Mucosa of descending colon (tissue), 3 donors: ENCODE measurements around the gene TOM1L1. TPM values are rescaled to one million over a fixed set of nuclear protein-coding genes. Genes with fewer than 3 reads are reported as not detected.

Experiments used
- ATAC-seq: fragments of 200-7000 bp; cut with Tn5 transposase; one replicate; pipeline ENCODE4 v1.9.1; 2020; ENCODE audit warnings: mild to moderate bottlenecking, moderate library complexity
- DNase-seq, 3 donors: peaks; one replicate each; pipeline ENCODE4 v3.0.0-alpha.2; 2020
- H3K36me3 ChIP-seq: fragments of 200-600 bp; one replicate; pipeline ENCODE4 v1.8.0; 2021; ENCODE audit warnings: low read depth, mild to moderate bottlenecking
- H3K4me1 ChIP-seq: fragments of 200-600 bp; one replicate; pipeline ENCODE4 v1.8.0; 2021; ENCODE audit warnings: low read depth, mild to moderate bottlenecking
- H3K4me3 ChIP-seq: fragments of 200-600 bp; one replicate; pipeline ENCODE4 v1.8.0; 2021; ENCODE audit warnings: mild to moderate bottlenecking
- H3K9me3 ChIP-seq: fragments of 200-600 bp; one replicate; pipeline ENCODE4 v1.8.0; 2021; ENCODE audit warnings: mild to moderate bottlenecking
- CTCF ChIP-seq: fragments of 200-600 bp; IDR thresholded peaks from one replicate; pipeline ENCODE4 v1.8.0; 2022; ENCODE audit warnings: antibody characterized with exemption, mild to moderate bottlenecking
- intact Hi-C, 2 donors: fragments of 100-400 bp; cut with DNase I in 1 of 2; cut with micrococcal nuclease in 1 of 2; formaldehyde crosslinking; loops; one replicate each; pipeline versions ENCODE4 v1.11.0 to v1.11.1; 2022; cut with DNase I, micrococcal nuclease
- total RNA-seq, 3 donors: library from RNA; stranded (reverse); fragmentation: NEBNext Ultra II Directional in 2 of 3; extraction: Animal tissue kit (Norgen Biotek cat#: 25700) in 2 of 3; gene quantifications; one replicate each; pipeline versions ENCODE4 v1.2.1 to v1.2.4, GENCODE V29; 2021 to 2023
- donor health status: DM: no; HTN: no; CAD: no; lungs with moderate emphysema.
- donor health status: DM: no; HTN: no; CAD: no.
- donor health status: DM: no; HTN: yes; CAD: no.

TOM1L1 gene
- total RNA-seq, 3 donors from 2014 or later, result 37.3 to 68.7 (median 49.8) TPM

- ATAC-seq (no peak), DNase-seq (no peak)
- no peaks in the 10 kb centered on the region for H3K9me3 ChIP-seq
- TF ChIP-seq CTCF, result no peak
- intact Hi-C loops, result no loop called here
- H3K4me1 ChIP-seq, result peaks cover 3% of the 10 kb centered on the region
- H3K36me3 ChIP-seq, result no peaks in the 10 kb centered on the region
- no peak overlapping the region for H3K4me3 ChIP-seq
Observed at GRCh38 chr17:54924405-54924804, 23.8 kb downstream of the TOM1L1 start.

GRCh38 chr17:54927525-54927924 is 26.9 kb downstream of the TOM1L1 start:
- ATAC-seq (no peak), DNase-seq (no peak)
- Histone ChIP-seq H3K9me3 (no peaks in the 10 kb centered on the region), H3K36me3 (no peaks in the 10 kb centered on the region), H3K4me1 (peaks cover 3% of the 10 kb centered on the region), H3K4me3 (no peak overlapping the region)
- no peak for TF ChIP-seq CTCF
- intact Hi-C loops, result no loop called here

GRCh38 chr17:54932711-54933110 is 32.1 kb downstream of the TOM1L1 start:
- H3K36me3 ChIP-seq, result no peaks in the 10 kb centered on the region
- no peaks in the 10 kb centered on the region for H3K9me3 ChIP-seq
- no peak overlapping the region for H3K4me3 ChIP-seq
- ATAC-seq (no peak), DNase-seq (no peak)
- no peak for TF ChIP-seq CTCF
- intact Hi-C loops, result no loop called here
- H3K4me1 ChIP-seq, result peaks cover 14% of the 10 kb centered on the region

GRCh38 chr17:54933921-54934320 is 33.3 kb downstream of the TOM1L1 start:
- no peak overlapping the region for H3K4me3 ChIP-seq
- DNase-seq (no peak), ATAC-seq (peak; percentile 87)
- H3K36me3 ChIP-seq, result no peaks in the 10 kb centered on the region
- H3K9me3 ChIP-seq, result no peaks in the 10 kb centered on the region
- intact Hi-C loops, result no loop called here
- TF ChIP-seq CTCF, result no peak
- H3K4me1 ChIP-seq, result peaks cover 14% of the 10 kb centered on the region

- ATAC-seq, result peak; percentile 87
- intact Hi-C loops, result no loop called here
- DNase-seq, result peak in 1 of 3 donors; percentile 31
- TF ChIP-seq CTCF, result no peak
- Histone ChIP-seq H3K36me3 (no peaks in the 10 kb centered on the region), H3K9me3 (no peaks in the 10 kb centered on the region), H3K4me3 (no peak overlapping the region), H3K4me1 (peaks cover 12% of the 10 kb centered on the region)
Observed at GRCh38 chr17:54935471-54935870, 34.8 kb downstream of the TOM1L1 start.

GRCh38 chr17:54937018-54937417 is 36.4 kb downstream of the TOM1L1 start:
- DNase-seq (no peak), ATAC-seq (no peak)
- Histone ChIP-seq H3K4me1 (peaks cover 12% of the 10 kb centered on the region), H3K4me3 (no peak overlapping the region), H3K36me3 (no peaks in the 10 kb centered on the region), H3K9me3 (no peaks in the 10 kb centered on the region)
- TF ChIP-seq CTCF, result no peak
- intact Hi-C loops, result no loop called here
